Suppressor macrophage treated with lipopolysaccharide for 4 hours (primary cell): ENCODE results near the gene GRIN3A.
A peak's percentile ranks its signal among the peaks of the same experiment; 100 is the strongest.
"Not testable (repeated sequence)": the region's sequence is repeated elsewhere in the genome, so short reads cannot be mapped to it uniquely, and the experiment has no call there.

Experiments
- DNase-seq: peaks from one replicate; pipeline ENCODE4 v3.0.0-alpha.2; 2020

The GRIN3A gene

GRCh38 chr9:101574731-101575333 is 163.6 kb downstream of the GRIN3A start:
- no peak for DNase-seq

GRCh38 chr9:101572316-101572715 is 166.1 kb downstream of the GRIN3A start:
- DNase-seq: no peak

GRCh38 chr9:101571114-101571513 is 167.3 kb downstream of the GRIN3A start:
- no peak for DNase-seq

GRCh38 chr9:101569741-101570501 is 168.5 kb downstream of the GRIN3A start:
- no peak for DNase-seq

GRCh38 chr9:101567725-101568350 is 170.6 kb downstream of the GRIN3A start:
- no peak for DNase-seq

GRCh38 chr9:101566904-101567724 is 171.3 kb downstream of the GRIN3A start:
- DNase-seq: peak; percentile 14

- no peak for DNase-seq
These were observed 174.2 kb downstream of the GRIN3A start for GRCh38 chr9:101564252-101564651.

GRCh38 chr9:101562966-101563365 is 175.5 kb downstream of the GRIN3A start:
- no peak for DNase-seq

- DNase-seq: no peak
These were observed 176.7 kb downstream of the GRIN3A start for GRCh38 chr9:101561740-101562139.

GRCh38 chr9:101549472-101550098 is 188.9 kb downstream of the GRIN3A start:
- not testable (repeated sequence) for DNase-seq

GRCh38 chr9:101543098-101543735 is 195.2 kb downstream of the GRIN3A start:
- DNase-seq: no peak

- DNase-seq: no peak
These were observed 198.4 kb downstream of the GRIN3A start for GRCh38 chr9:101540069-101540468.

- DNase-seq: no peak
These were observed 201.5 kb downstream of the GRIN3A start for GRCh38 chr9:101536938-101537337.

GRCh38 chr9:101536351-101536750 is 202.1 kb downstream of the GRIN3A start:
- no peak for DNase-seq

GRCh38 chr9:101533334-101534204 is 204.9 kb downstream of the GRIN3A start, which contains the start of gene RNF20:
RNF20 (plus strand) TSS chr9:101533853; CDS start chr9:101535424, 1,571 bp downstream.
- DNase-seq: peak; percentile 99

GRCh38 chr9:101530076-101530711 is 208.3 kb downstream of the GRIN3A start:
- DNase-seq: peak; percentile 88

- DNase-seq: no peak
These were observed 210.4 kb downstream of the GRIN3A start for GRCh38 chr9:101528015-101528414.

GRCh38 chr9:101527066-101527465 is 211.4 kb downstream of the GRIN3A start:
- DNase-seq: no peak

- DNase-seq: no peak
These were observed 214.1 kb downstream of the GRIN3A start for GRCh38 chr9:101524371-101524770.
